RKO (cell line): ENCODE data around the gene CLDN16.

Source experiments
- DNase-seq: peaks from one replicate; pipeline ENCODE4 v3.0.0-alpha.2; 2016; ENCODE audit warnings: low spot score

CLDN16 gene

GRCh38 chr3:190442240-190442639 is 54.3 kb downstream of the CLDN16 start:
- DNase-seq, result no peak

- peak; percentile 15 for DNase-seq
Measured at GRCh38 chr3:190443257-190443656, 55.3 kb downstream of the CLDN16 start.

GRCh38 chr3:190444006-190444405 is 56.0 kb downstream of the CLDN16 start:
- no peak for DNase-seq

- DNase-seq, result no peak
Measured at GRCh38 chr3:190444576-190445145, 56.7 kb downstream of the CLDN16 start.

GRCh38 chr3:190446573-190447279 is 58.8 kb downstream of the CLDN16 start:
- no peak for DNase-seq

GRCh38 chr3:190448256-190448655 is 60.3 kb downstream of the CLDN16 start:
- DNase-seq, result no peak

GRCh38 chr3:190449801-190450200 is 61.8 kb downstream of the CLDN16 start, which contains the start of gene TMEM207:
TMEM207 (minus strand) TSS chr3:190449901; CDS start chr3:190449809, 92 bp downstream.
- DNase-seq, result no peak

- DNase-seq, result no peak
Measured at GRCh38 chr3:190455828-190456227, 67.9 kb downstream of the CLDN16 start.

- no peak for DNase-seq
Measured at GRCh38 chr3:190456770-190457169, 68.8 kb downstream of the CLDN16 start.

GRCh38 chr3:190458040-190458439 is 70.1 kb downstream of the CLDN16 start:
- peak; percentile 15 for DNase-seq
